ENCODE measurements around the gene TNS1. TPM values are rescaled to one million over a fixed set of nuclear protein-coding genes. Genes with fewer than 3 reads are reported as not detected.

TNS1 gene
- polyA plus RNA-seq, 3 donors: 0.26 to 1.6 (median 1.5) TPM

GRCh38 chr2:217953011-217953481 is 49.7 kb downstream of the TNS1 start:
- intact Hi-C loops (cut with micrococcal nuclease): no loop called here
- DNase-seq: no peak
- Mint-ChIP-seq H3K4me3 (no peak overlapping the region), H3K9me3 (no peaks in the 10 kb centered on the region), H3K4me1 (peaks cover 8% of the 10 kb centered on the region), H3K27ac (peak overlapping the region in 1 of 7 donors; percentile 14), H3K27me3 (ENCODE audit: low read depth in 3 of 3) (peaks cover 0 to 9% (median 1%) of the 10 kb centered on the region in 3 donors), H3K36me3 (peaks cover 1 to 8% of the 10 kb centered on the region in 2 donors)
- Histone ChIP-seq H3K4me3 (replicated peaks in 1 of 3; ENCODE audit: low read depth in 2 of 3, low read length in 3 of 3) (no peak overlapping the region), H3K27ac (ENCODE audit: low read depth in 1 of 2, low read length in 2 of 2) (no peak overlapping the region), H3K4me1 (ENCODE audit: control insufficient read depth in 1 of 2, insufficient read depth in 2 of 2, low read length in 2 of 2) (peaks cover 4 to 7% of the 10 kb centered on the region in 2 donors), H3K27me3 (ENCODE audit: control insufficient read depth in 2 of 2, insufficient read depth in 2 of 2, low read length in 2 of 2) (no peaks in the 10 kb centered on the region), H3K9ac (ENCODE audit: insufficient read depth, low read length, poor library complexity, severe bottlenecking) (no peak overlapping the region), H3K9me3 (replicated peaks in 1 of 2; ENCODE audit: control insufficient read depth in 1 of 2, insufficient read depth in 1 of 2, low read length in 2 of 2) (no peaks in the 10 kb centered on the region), H3K4me2 (replicated peaks; ENCODE audit: extremely low read depth, low read length, poor library complexity, severe bottlenecking) (no peak overlapping the region), H4K20me1 (ENCODE audit: insufficient read depth, low read length) (no peaks in the 10 kb centered on the region), H2AFZ (ENCODE audit: insufficient read depth, low read depth, low read length, poor library complexity, severe bottlenecking) (no peak overlapping the region), H3K36me3 (replicated peaks in 1 of 2; ENCODE audit: control insufficient read depth in 1 of 2, insufficient read depth in 2 of 2, low read length in 2 of 2) (no peaks in the 10 kb centered on the region), H3K79me2 (ENCODE audit: insufficient read depth, low read length) (no peaks in the 10 kb centered on the region)
- TF ChIP-seq, protein P1, sequence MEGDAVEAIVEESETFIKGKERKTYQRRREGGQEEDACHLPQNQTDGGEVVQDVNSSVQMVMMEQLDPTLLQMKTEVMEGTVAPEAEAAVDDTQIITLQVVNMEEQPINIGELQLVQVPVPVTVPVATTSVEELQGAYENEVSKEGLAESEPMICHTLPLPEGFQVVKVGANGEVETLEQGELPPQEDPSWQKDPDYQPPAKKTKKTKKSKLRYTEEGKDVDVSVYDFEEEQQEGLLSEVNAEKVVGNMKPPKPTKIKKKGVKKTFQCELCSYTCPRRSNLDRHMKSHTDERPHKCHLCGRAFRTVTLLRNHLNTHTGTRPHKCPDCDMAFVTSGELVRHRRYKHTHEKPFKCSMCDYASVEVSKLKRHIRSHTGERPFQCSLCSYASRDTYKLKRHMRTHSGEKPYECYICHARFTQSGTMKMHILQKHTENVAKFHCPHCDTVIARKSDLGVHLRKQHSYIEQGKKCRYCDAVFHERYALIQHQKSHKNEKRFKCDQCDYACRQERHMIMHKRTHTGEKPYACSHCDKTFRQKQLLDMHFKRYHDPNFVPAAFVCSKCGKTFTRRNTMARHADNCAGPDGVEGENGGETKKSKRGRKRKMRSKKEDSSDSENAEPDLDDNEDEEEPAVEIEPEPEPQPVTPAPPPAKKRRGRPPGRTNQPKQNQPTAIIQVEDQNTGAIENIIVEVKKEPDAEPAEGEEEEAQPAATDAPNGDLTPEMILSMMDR (IDR thresholded peaks at IDR 0.05): no peak
- WGBS (ENCODE audit: insufficient coverage): 98% methylated on average over 6 of the region's 7 CpGs

- H3K27ac Mint-ChIP-seq: no peak overlapping the region
- H3K27me3 ChIP-seq (ENCODE audit: control insufficient read depth in 2 of 2, insufficient read depth in 2 of 2, low read length in 2 of 2): no peaks in the 10 kb centered on the region
- WGBS (ENCODE audit: insufficient coverage): 97% methylated on average over 6 of the region's 7 CpGs
These were observed 50.4 kb downstream of the TNS1 start for GRCh38 chr2:217952409-217952808.

More at GRCh38 chr2:217952409-217952808, 50.4 kb downstream of the TNS1 start:
- no peak for DNase-seq
- H3K4me1 Mint-ChIP-seq: peaks cover 8% of the 10 kb centered on the region
- Histone ChIP-seq H2AFZ (ENCODE audit: insufficient read depth, low read depth, low read length, poor library complexity, severe bottlenecking) (no peak overlapping the region), H3K4me2 (replicated peaks; ENCODE audit: extremely low read depth, low read length, poor library complexity, severe bottlenecking) (no peak overlapping the region), H3K9me3 (replicated peaks in 1 of 2; ENCODE audit: control insufficient read depth in 1 of 2, insufficient read depth in 1 of 2, low read length in 2 of 2) (no peaks in the 10 kb centered on the region), H3K4me3 (replicated peaks in 1 of 3; ENCODE audit: low read depth in 2 of 3, low read length in 3 of 3) (no peak overlapping the region), H3K36me3 (replicated peaks in 1 of 2; ENCODE audit: control insufficient read depth in 1 of 2, insufficient read depth in 2 of 2, low read length in 2 of 2) (no peaks in the 10 kb centered on the region), H4K20me1 (ENCODE audit: insufficient read depth, low read length) (no peaks in the 10 kb centered on the region), H3K9ac (ENCODE audit: insufficient read depth, low read length, poor library complexity, severe bottlenecking) (no peak overlapping the region), H3K27ac (ENCODE audit: low read depth in 1 of 2, low read length in 2 of 2) (no peak overlapping the region), H3K79me2 (ENCODE audit: insufficient read depth, low read length) (no peaks in the 10 kb centered on the region), H3K4me1 (ENCODE audit: control insufficient read depth in 1 of 2, insufficient read depth in 2 of 2, low read length in 2 of 2) (peaks cover 4 to 7% of the 10 kb centered on the region in 2 donors)
- H3K36me3 Mint-ChIP-seq: peaks cover 1 to 3% of the 10 kb centered on the region in 2 donors
- H3K9me3 Mint-ChIP-seq: no peaks in the 10 kb centered on the region
- intact Hi-C loops (cut with micrococcal nuclease): no loop called here
- TF ChIP-seq, protein P1 (IDR thresholded peaks at IDR 0.05): no peak
- peaks cover 0 to 9% (median 1%) of the 10 kb centered on the region in 3 donors for H3K27me3 Mint-ChIP-seq (ENCODE audit: low read depth in 3 of 3)
- H3K4me3 Mint-ChIP-seq: no peak overlapping the region

Measured in CD14-positive monocyte (primary cell).